Activated T-helper 1 cell treated with Interleukin-2 at 50 U/mL for 16 hours (primary cell): ENCODE measurements around the gene EFCC1.
A peak's percentile ranks its signal among the peaks of the same experiment; 100 is the strongest.

ENCODE experiments used
- DNase-seq: peaks from one replicate; pipeline ENCODE4 v3.0.0-alpha.2; 2020; ENCODE audit warnings: low read depth

Gene EFCC1

GRCh38 chr3:128994581-128995546 is 6.2 kb upstream of the EFCC1 start:
- DNase-seq = no peak

DNA sequence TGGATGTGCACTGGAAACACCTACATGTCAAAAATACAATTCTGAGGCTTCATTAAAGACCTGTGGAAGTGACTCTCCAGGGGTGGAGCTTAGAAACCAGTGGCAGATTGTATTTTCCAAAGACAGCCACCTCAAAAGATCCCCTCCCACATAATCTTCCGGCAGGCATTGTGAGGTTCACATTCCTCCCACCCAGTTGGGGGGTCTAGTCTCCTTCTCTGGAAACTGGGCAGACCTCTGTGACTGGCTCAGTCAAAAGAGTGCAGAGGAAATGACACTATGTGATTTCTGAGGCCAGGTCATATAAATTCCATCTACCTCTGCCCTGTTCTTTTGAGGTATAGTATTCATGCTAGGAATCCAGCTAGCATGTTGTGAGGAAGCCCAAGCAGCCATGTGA is 5.4 kb upstream of the EFCC1 start:
- no peak for DNase-seq

GRCh38 chr3:128996200-128996599 is 4.9 kb upstream of the EFCC1 start:
- DNase-seq = no peak

DNA sequence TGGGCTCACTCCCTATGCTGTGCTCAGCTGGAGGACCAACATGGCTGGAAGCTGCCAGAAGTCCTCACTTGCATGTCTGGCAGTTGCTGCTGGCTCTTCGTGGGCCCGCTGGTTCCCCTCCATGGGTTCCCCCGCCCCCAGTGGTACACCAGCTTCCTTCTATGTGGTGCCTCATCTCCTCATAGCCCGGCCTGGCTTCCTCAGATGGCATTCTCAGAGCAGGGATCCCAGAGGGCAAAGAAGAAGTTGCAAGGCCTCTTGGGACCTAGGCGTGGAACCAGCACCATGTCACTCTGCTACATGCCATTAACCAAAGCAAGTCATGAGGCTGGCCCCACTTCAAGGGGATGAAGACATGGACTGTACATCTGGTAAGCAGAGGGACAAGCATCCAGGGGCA is 4.4 kb upstream of the EFCC1 start:
- no peak for DNase-seq

GRCh38 chr3:128997486-128998133 is 3.5 kb upstream of the EFCC1 start:
- DNase-seq = no peak

- DNase-seq = no peak
Observed at GRCh38 chr3:128998561-128998960, 2.5 kb upstream of the EFCC1 start.

- DNase-seq = no peak
Observed at GRCh38 chr3:128999102-128999501, 2.0 kb upstream of the EFCC1 start.

- DNase-seq = no peak
Observed at GRCh38 chr3:129000742-129001100, 383 bp upstream of the EFCC1 start.

DNA sequence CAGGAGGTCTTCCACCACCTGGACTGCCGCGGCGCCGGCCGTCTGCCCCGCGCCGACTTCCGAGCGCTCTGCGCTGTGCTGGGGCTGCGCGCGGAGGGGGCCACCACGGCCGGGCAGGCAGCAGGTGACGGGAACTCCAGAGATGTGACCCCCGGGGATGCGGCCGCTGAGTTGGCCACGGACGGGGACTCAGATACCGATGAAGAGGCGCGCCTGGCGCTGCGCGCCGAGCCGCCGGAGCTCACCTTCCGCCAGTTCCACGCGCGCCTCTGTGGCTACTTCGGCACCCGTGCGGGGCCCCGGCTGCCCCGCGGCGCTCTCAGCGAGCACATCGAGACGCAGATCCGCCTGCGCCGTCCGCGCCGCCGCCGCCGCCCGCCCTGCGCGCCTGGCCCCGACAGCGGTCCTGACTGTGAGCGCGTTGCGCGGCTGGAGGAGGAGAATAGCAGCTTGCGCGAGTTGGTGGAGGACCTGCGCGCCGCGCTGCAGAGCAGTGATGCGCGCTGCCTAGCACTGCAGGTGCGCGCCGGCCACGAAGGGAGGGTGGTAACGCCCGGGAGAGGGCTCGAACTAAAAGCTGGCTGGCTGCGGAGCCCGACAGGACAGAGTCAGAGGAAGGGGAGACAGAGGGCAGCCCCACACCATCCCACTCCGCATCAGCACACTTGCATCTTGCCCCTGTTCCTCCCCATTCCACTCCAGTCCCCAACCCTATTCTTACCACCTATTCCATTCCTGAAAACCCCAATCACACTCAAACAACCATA is 885 bp downstream of the EFCC1 start:
- no peak for DNase-seq

DNA sequence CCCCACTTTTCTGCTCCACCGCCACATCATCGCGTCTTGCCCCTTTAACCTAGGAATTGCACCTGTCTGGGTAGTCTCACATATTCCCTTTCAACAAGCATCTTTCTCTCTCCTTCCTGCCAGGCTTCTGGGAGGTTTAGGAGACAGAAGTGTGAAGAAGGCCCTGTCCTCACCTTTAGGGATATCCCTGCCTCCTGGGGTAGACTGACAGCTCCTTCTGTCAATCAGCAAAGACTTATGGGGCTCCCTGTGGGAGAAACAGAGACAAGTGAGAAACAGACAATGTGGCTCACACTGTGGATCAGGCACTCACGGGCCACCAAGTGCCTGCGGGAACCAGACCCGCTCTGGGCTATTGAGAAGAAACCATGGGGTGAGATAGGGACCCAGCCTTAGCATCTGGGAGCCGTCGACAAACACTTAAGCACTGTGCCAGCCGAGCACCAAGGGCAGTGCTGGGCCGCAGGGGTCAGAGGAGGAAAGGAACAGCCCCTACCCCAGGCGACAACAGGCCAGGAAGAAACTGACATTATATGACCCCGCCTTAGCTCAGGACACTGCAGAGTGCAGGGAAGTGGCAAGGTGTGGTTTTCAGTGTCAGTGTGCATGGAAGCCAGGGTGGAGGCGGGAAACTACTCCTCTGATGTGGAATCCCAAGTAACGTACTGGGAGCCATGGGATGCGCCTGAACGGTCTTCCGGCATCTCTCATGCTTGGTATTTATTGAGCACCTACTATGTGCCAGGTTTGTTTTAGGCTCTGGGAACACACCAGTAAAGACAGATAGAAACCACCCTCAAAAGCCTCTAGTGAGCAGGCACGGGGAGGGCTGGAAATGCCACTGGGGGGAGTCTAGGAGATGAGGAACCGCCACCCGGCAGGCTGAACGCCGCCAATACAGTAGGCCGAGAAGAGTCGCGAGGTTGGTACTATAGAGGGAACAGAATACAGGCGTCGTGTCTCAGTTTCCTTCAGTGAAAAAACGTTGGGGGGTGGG is 1.8 kb downstream of the EFCC1 start:
- DNase-seq = no peak

DNA sequence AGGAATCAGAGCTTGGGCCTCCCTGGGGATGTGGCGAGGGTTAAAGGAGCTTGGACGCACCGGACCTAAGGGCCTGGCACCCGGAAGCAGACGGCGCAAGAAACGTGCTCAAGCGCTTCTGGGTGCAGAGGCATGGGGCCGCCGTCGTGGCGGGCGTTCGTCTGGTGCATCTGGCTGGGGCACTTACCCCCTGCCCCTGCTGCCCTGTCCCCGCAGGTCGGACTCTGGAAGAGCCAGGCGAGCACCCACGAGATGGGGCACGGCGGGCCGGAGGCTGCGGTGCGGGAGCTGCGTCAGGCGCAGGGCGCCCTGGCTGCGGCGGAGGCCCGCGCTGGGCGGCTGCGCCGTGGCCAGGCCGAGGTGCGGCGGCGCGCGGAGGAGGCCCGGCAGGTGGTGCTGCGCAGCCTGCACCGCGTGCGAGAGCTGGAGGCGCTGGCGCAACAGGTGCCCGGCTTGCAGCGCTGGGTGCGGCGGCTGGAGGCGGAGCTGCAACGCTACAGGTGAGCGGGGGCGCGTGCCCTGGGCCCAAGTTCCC is 2.5 kb downstream of the EFCC1 start:
- peak; percentile 45 for DNase-seq

DNA sequence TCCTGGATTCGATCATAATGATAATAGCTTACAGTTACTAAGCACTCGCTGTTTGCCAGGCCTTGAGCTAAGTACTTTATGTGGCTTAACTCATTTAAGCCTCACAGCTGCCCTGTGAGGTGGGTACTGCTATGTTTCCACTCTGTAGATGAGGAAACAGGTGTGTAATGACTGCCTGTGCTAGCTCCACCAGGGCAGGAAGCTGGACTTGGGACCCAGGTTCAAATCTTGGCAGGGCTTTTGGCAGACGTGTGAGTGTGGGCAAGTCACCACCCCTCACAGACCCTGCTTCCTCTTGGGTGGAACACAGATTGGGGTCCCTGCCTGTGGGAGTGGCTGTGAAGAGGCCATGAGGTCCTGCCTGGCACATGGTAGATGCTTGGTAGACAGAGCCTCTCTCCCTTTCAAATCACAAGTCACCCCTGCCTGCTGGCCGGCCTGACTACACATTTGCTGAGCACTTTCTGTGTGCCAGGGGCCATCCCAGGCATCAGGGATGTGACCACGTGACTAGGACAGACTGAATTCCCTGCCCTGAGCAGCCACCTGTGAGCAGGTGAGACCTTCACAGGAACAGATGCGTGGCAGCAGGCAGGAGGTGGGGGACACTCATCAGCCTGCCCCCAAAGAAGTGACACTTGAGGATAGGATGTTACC is 3.7 kb downstream of the EFCC1 start:
- DNase-seq = no peak

- DNase-seq = no peak
Observed at GRCh38 chr3:129005526-129006303, 4.6 kb downstream of the EFCC1 start.

GRCh38 chr3:129006864-129007263 is 5.8 kb downstream of the EFCC1 start:
- DNase-seq = no peak

DNA sequence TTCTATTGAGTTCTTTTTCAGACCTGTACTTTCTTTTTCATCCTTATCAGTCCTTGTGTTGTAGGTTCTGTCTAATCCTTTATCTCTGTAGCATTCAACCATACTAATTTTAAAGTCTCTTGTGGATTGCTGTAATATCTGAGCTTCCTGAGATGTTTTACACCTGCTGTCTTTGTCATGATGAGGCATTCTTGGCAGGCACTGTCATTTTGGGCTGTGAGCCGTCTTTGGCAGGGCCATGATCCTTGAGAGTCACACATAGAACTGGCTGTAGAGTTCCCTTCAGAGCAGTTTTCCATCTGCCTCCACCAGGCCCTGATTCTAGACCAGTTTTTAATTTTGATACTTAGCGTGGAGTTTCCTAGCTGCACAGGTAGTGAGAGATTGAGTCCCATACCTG is 6.7 kb downstream of the EFCC1 start:
- DNase-seq = no peak

- no peak for DNase-seq
Observed at GRCh38 chr3:129009266-129009665, 8.2 kb downstream of the EFCC1 start.

- DNase-seq = no peak
Observed at GRCh38 chr3:129010310-129010956, 9.3 kb downstream of the EFCC1 start.

GRCh38 chr3:129013491-129013891 is 12.4 kb downstream of the EFCC1 start:
- DNase-seq = no peak

GRCh38 chr3:129014148-129014547 is 13.0 kb downstream of the EFCC1 start:
- no peak for DNase-seq
